Colon (tissue), 2 donors: ENCODE data around the gene GNB1.
"Not testable (repeated sequence)": the region's sequence is repeated elsewhere in the genome, so short reads cannot be mapped to it uniquely, and the experiment has no call there.

Source experiments
- FAIRE-seq: peaks from 2 replicates; lab custom pipeline; 2012; peaks lifted over from hg19 to GRCh38; lab: Jason Lieb, UNC
- donor health status: control.
- donor health status: control.

GNB1 gene

GRCh38 chr1:1890506-1891348, at the start of gene GNB1:
TSS of gene GNB1 (minus strand) at chr1:1891087. CDS start at chr1:1825453, 65,634 bp downstream.
- FAIRE-seq, result no peak

GRCh38 chr1:1940123-1940425, 49.2 kb upstream of the GNB1 start:
- no peak for FAIRE-seq

GRCh38 chr1:1939296-1940122, 48.6 kb upstream of the GNB1 start:
- no peak for FAIRE-seq

- FAIRE-seq, result no peak
Measured at GRCh38 chr1:1938613-1939295, 47.9 kb upstream of the GNB1 start.

- no peak for FAIRE-seq
Measured at GRCh38 chr1:1938276-1938573, 47.3 kb upstream of the GNB1 start.

- no peak for FAIRE-seq
Measured at GRCh38 chr1:1937549-1938275, 46.8 kb upstream of the GNB1 start.

GRCh38 chr1:1937061-1937460, 46.2 kb upstream of the GNB1 start:
- FAIRE-seq, result no peak

- not testable (repeated sequence) for FAIRE-seq
Measured at GRCh38 chr1:1934848-1935247, 44.0 kb upstream of the GNB1 start.

- FAIRE-seq, result no peak
Measured at GRCh38 chr1:1929639-1930545, 39.0 kb upstream of the GNB1 start.

- no peak for FAIRE-seq
Measured at GRCh38 chr1:1929102-1929638, 38.3 kb upstream of the GNB1 start.

GRCh38 chr1:1928231-1929101, 37.6 kb upstream of the GNB1 start:
- FAIRE-seq, result no peak

- FAIRE-seq, result no peak
Measured at GRCh38 chr1:1927751-1928150, 36.9 kb upstream of the GNB1 start.

GRCh38 chr1:1926886-1927660, 36.2 kb upstream of the GNB1 start:
- FAIRE-seq, result no peak

- no peak for FAIRE-seq
Measured at GRCh38 chr1:1926346-1926811, 35.5 kb upstream of the GNB1 start.

- no peak for FAIRE-seq
Measured at GRCh38 chr1:1925437-1926345, 34.8 kb upstream of the GNB1 start.

- FAIRE-seq, result no peak
Measured at GRCh38 chr1:1924849-1925248, 34.0 kb upstream of the GNB1 start.

- FAIRE-seq, result no peak
Measured at GRCh38 chr1:1924386-1924785, 33.5 kb upstream of the GNB1 start.
